SK-N-MC (cell line): ENCODE results near the gene INPP4B.

Experiments used
- EZH2 ChIP-seq: fragments of 200-600 bp; sonication (generic); IDR thresholded peaks from one replicate; pipeline ENCODE4 v1.6.1; 2017; ENCODE audit warnings: antibody characterized with exemption
- FOXP2 ChIP-seq: optimal IDR thresholded peaks from 2 replicates; pipeline ENCODE3; 2011; ENCODE audit warnings: mild to moderate bottlenecking, moderate library complexity; ENCODE audit not compliant: insufficient read depth; ENCODE audit errors: extremely low read length, control extremely low read depth
- POLR2AphosphoS5 ChIP-seq: IDR thresholded peaks from 2 replicates; pipeline ENCODE4 v1.6.1; 2012; ENCODE audit warnings: mild to moderate bottlenecking, low read depth, low read length, borderline replicate concordance

GRCh38 chr4:142329313-142329712, 516.8 kb downstream of the INPP4B start:
- TF ChIP-seq EZH2 (no peak), POLR2AphosphoS5 (no peak), FOXP2 (no peak)
